AML-193 (cell line): ENCODE data around the gene B4GAT1.

Source experiments
- DNase-seq, 2 experiments: peaks; one replicate each; lab custom pipeline; 2025; lab: John Stamatoyannopoulos, UW

B4GAT1 gene

GRCh38 chr11:66336234-66337102 lies 11.0 kb downstream of the B4GAT1 start, which contains the start of gene RIN1:
Gene RIN1, minus strand, starts transcription at chr11:66336434. Its CDS starts 32 bp downstream, at chr11:66336402.
- DNase-seq: peak; percentile 33 to 58

DNA sequence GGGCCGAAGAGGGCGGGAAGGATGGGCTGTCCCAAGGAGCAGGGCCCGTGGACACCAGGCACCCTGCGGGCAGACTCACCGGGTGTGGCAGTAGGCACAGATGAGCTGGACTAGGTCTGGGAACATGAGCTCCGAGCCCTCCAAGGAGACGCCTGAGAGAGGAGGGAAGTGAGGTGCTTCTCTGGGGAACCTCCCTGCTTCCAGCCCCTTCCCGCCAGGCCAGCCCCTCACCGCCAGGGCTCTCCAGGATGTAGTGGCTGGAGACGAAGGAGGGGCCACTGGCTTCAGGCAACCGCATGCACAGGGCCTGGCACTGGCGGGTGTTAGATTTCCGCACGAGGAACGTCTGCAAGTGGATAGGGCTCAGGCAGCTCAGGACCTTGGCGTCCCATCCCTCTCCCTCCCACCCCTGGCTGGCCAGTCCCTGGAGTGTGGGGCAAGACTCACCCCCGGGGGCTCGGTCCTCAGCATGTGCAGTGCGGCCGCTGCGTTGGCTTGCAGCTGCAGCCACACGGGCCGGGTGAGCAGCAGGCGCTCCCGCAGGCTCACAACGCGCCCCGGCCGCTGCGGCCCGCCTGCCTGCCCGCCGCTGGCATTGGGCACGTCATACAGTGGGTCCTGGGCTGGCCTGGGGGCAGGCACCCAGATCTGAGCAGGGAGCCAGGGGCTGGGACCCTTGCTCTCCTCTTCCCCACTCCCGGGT lies 11.7 kb downstream of the B4GAT1 start:
- no peak for DNase-seq

- no peak for DNase-seq
Measured at GRCh38 chr11:66334605-66335442, 12.6 kb downstream of the B4GAT1 start.

- no peak for DNase-seq
Measured at GRCh38 chr11:66333896-66334604, 13.4 kb downstream of the B4GAT1 start.

DNA sequence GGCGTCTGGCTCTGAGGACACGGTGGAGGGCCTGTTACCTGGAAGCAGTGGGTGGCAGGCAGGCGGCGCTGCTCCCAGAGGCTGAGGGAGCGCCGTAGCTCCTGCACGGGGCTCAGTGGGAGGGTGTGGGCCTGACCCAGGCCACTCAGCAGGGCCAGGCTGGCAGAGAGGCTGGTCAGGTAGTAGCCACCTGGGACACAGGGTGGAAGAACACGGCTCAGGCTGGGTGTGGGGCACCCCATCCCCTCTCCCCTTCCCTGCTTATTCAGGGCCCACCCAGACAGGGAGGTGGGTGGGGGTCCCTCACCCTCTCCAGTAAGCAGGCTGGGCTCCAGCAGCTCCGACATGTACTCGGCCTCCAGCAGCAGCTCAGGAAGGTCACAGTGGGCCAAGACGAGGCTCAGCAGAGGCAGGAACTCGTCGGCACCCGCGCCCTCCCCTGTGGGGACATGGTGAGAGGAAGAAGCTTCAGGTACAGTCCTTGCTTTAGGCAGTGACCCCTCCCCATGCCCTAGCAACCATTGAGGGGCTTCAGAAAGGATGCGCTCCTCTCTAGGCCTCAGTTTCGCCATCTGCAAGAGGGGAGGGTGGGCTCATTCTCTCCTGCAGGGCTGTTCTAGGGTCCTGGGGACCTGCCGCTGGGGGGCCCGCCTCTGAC lies 14.1 kb downstream of the B4GAT1 start:
- no peak for DNase-seq

- DNase-seq: no peak
Measured at GRCh38 chr11:66332371-66333219, 14.8 kb downstream of the B4GAT1 start.

DNA sequence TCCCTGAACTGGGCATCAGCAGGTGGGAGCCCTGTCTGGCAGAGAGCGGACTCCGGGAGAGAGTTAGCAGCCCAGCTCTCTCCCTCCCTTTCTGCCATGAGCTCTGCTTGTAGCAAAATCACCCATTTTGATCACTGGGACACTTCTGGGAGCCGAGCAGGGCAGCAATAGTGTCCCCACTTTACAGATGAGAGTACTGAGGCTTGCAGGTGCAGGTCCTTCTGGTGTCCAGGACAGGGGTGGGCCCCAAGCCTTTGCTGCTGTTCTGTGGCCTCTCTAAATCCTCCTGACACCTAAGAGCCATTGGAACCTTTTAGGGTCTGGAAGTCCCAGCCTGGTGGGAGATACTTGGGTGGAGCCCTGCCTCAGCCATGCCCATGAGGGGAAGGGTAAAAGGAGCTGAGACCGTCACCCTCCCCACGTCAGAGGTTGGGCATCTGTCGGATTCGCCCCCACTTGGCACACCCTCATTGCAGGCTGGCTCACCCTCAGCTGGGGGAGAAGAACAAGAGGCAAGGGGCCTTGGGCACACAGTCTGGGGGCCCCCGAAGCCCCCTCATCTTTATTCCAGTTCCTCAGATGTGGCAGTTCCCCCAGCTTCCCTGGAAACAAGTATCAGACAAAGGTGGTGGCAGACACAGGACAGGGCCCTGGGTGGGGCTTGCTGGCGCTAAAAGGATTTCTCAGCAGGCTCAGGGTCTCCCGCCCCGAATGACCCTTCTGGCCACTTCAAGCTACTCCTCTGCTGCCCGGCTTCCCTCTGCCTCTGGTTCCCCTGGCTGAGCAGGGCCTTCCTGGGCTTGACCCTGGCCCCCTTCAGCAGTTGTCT lies 15.7 kb downstream of the B4GAT1 start:
- no peak for DNase-seq

DNA sequence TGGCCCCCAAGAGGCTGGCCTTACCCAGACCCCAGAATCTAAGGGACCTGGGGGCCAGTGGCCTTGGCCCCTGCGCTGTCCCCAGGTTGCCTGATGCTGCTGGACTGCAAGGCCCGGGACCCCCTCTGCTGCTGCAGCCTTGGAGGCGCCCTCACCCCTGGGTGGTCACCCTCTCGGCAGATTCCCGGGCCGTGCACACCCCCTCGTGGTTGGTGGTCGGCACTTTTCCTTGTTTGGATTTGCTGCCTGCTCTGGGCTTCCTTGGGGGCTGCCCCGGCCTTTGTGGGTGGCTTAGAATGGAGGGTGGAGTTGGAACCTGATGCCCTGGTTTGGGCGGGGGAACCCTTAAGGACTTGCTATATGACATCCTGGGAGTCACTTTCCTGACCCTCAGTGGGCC lies 16.5 kb downstream of the B4GAT1 start:
- no peak for DNase-seq

GRCh38 chr11:66329165-66329673 lies 18.2 kb downstream of the B4GAT1 start:
- DNase-seq: no peak

GRCh38 chr11:66328302-66329144 lies 18.9 kb downstream of the B4GAT1 start:
- DNase-seq: peak; percentile 55 to 63

GRCh38 chr11:66328031-66328301 lies 19.5 kb downstream of the B4GAT1 start:
- DNase-seq: no peak

- DNase-seq: no peak
Measured at GRCh38 chr11:66327171-66328030, 20.0 kb downstream of the B4GAT1 start.

DNA sequence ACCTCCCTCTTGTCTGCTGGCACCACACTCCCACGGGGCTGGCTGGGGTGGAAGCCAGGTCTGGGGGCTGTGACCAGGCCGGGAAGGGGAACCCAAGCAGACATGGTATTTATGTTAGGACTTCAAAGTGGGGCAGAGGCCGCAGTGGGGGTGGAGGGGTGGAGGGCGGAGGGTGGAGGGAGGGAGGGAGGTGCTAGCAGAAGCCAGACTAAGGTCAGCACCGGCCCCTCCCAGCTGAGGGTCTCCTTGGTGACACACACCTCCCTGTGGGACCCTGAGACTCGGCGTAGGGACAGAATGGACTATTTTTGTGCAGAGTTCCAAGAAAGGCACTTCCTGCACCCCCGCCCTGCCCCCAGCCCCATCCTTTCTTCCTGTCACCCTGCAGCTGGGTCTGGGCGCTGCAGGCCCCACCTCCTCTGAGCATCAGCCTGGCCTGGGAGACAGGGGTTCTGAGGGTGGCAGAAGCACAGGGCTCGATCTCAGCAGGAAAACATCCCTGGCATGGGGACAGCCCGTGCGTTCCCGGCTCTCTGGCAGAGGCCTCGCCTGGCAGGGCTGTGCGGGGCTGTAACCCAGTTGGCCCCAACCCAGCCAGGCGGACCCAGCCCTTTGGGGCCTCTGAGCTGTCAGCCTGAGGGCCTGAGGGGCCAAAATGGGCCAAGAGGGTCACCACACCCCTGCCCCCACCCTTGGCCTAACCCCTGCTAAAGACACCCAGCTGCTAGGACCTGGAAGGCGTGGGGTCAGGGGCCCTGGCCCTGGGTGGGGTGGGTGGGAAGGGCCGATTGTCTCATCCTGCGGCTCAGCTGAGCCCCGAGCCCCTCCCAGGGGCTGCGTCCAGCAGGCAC lies 20.9 kb downstream of the B4GAT1 start:
- DNase-seq: no peak

DNA sequence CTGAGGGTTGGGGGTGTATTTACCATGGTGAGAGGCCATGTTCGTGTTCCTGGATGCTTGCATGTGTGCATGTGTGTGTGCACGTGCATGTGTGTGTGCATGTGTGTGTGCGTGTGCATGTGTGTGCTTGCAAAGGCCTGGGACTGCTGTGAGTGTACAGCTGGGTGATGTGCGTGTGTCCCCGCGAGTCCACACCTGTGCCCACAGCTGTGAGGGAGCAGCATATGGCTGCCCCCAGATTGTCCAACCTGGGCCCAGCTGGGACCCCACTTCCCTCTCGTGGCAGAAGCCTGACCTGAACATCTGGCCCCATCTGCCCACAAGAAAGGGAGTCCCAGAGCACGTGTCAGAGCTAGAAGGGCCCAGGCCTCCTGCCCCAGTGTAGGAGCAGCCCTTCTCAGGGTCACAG lies 22.2 kb downstream of the B4GAT1 start:
- DNase-seq: no peak

DNA sequence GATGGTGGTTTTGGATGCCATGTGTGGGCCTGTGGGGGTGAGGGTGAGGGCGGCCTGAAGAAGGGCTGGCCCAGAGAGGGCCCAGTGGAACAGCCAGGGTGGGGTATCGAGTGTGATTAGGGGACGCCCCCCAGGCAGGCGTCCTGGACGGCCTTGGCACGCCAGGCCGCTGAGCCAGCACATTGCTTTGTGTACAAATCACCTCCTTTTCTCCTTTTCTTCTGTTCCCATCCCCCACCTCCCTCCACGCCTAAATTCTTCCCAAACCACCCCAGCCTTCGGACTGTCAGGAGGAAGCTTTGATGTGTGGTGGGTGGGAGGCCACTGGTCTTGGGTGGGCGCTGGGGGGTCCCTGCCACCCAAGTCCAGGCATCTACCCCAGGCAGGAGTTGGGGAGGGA lies 22.8 kb downstream of the B4GAT1 start:
- DNase-seq: no peak

- no peak for DNase-seq
Measured at GRCh38 chr11:66323684-66324083, 23.7 kb downstream of the B4GAT1 start.
